B cell (primary cell): ENCODE results near the gene ANKRD44. TPM values are rescaled to one million over a fixed set of nuclear protein-coding genes. Genes with fewer than 3 reads are reported as not detected.

ENCODE experiments used
- ATAC-seq: fragments of 200-7000 bp; cut with Tn5 transposase; one replicate; pipeline ENCODE4 v1.10.0; 2021; ENCODE audit warnings: low read depth, mild to moderate bottlenecking, moderate number of reproducible peaks, moderate library complexity
- CTCF ChIA-PET: fragments of 350-600 bp; sonication (Branson Sonifier 250); formaldehyde crosslinking; loops from one replicate; lab custom pipeline; 2021; ENCODE audit warnings: antibody characterized with exemption, inconsistent platforms; lab: Charles Lee
- POLR2A ChIA-PET: fragments of 350-600 bp; sonication (Branson Sonifier 250); formaldehyde crosslinking; loops from one replicate; lab custom pipeline; 2021; ENCODE audit warnings: antibody characterized with exemption; lab: Charles Lee
- DNase-seq: peaks from one replicate; pipeline ENCODE4 v3.0.0; 2013
- H2AFZ ChIP-seq: 2 replicates; pipeline ENCODE4 v1.6.1; 2012; ENCODE audit warnings: mild to moderate bottlenecking, low read depth, low read length; ENCODE audit not compliant: insufficient read depth, poor library complexity, severe bottlenecking
- H3K27ac ChIP-seq, 2 donors: 1 replicate in 1 of 2; 2 replicates in 1 of 2; pipeline ENCODE4 v1.5.1; 2012 to 2013; ENCODE audit warnings: low read length in 2 of 2, mild to moderate bottlenecking in 2 of 2, moderate library complexity in 1 of 2
- H3K27me3 ChIP-seq, 4 experiments: fragments of 200-600 bp in 1 of 4; sonication (generic) in 1 of 4; replicated peaks in 1 of 4; 1 replicate in 2 of 4; 2 replicates in 2 of 4; pipeline versions ENCODE4 v1.6.1 to v1.7.0; 2013 to 2016; ENCODE audit warnings: low read length in 3 of 4, mild to moderate bottlenecking in 2 of 4, mixed read lengths in 1 of 4, moderate library complexity in 1 of 4; ENCODE audit not compliant: insufficient read depth in 4 of 4, control insufficient read depth in 3 of 4; ENCODE audit errors: control extremely low read depth in 1 of 4
- H3K36me3 ChIP-seq, 2 experiments: replicated peaks in 1 of 2; 1 replicate in 1 of 2; 2 replicates in 1 of 2; pipeline versions ENCODE4 v1.6.1 to v1.7.1; 2013; ENCODE audit warnings: low read length in 1 of 2; ENCODE audit not compliant: insufficient read depth in 2 of 2, control insufficient read depth in 1 of 2; ENCODE audit errors: control extremely low read depth in 1 of 2, extremely low read depth in 1 of 2
- H3K4me1 ChIP-seq, 2 donors: fragments of 200-600 bp in 1 of 2; sonication (generic) in 1 of 2; 1 replicate in 1 of 2; 2 replicates in 1 of 2; pipeline versions ENCODE4 v1.5.1 to v1.6.1; 2013 to 2017; ENCODE audit warnings: low read length in 2 of 2; ENCODE audit not compliant: control insufficient read depth in 2 of 2, insufficient read depth in 2 of 2
- H3K4me2 ChIP-seq: replicated peaks from 2 replicates; pipeline ENCODE3; 2012; ENCODE audit warnings: mild to moderate bottlenecking, low read depth, low read length; ENCODE audit not compliant: poor library complexity, severe bottlenecking
- H3K4me3 ChIP-seq, 5 experiments: fragments of 200-600 bp in 1 of 5; sonication (generic) in 1 of 5; 1 replicate in 3 of 5; 2 replicates in 2 of 5; pipeline versions ENCODE4 v1.5.1 to v1.7.0; 2011 to 2016; ENCODE audit warnings: low read length in 4 of 5, mild to moderate bottlenecking in 4 of 5, low read depth in 2 of 5, control low read depth in 1 of 5, moderate library complexity in 1 of 5; ENCODE audit not compliant: insufficient read depth in 1 of 5; ENCODE audit errors: control extremely low read depth in 1 of 5, extremely low read depth in 1 of 5
- H3K79me2 ChIP-seq: fragments of 200-600 bp; sonication (generic); one replicate; pipeline ENCODE4 v1.6.0; 2016; ENCODE audit warnings: low read length; ENCODE audit not compliant: control insufficient read depth, insufficient read depth
- H3K9ac ChIP-seq: fragments of 200-600 bp; sonication (generic); 2 replicates; pipeline ENCODE4 v1.6.1; 2017; ENCODE audit warnings: mild to moderate bottlenecking, low read length, moderate library complexity
- H3K9me3 ChIP-seq, 3 donors: one replicate each; pipeline versions ENCODE4 v1.6.1 to v1.7.1; 2013; ENCODE audit warnings: low read length in 2 of 3; ENCODE audit not compliant: control insufficient read depth in 2 of 3, insufficient read depth in 1 of 3; ENCODE audit errors: control extremely low read depth in 1 of 3
- H4K20me1 ChIP-seq: 2 replicates; pipeline ENCODE4 v1.6.0; 2012; ENCODE audit warnings: mild to moderate bottlenecking, low read length; ENCODE audit not compliant: insufficient read depth, control insufficient read depth, poor library complexity, severe bottlenecking
- H3K27ac Mint-ChIP-seq: one replicate; pipeline ENCODE4 v1.8.0; 2021; ENCODE audit warnings: mixed read lengths
- H3K27me3 Mint-ChIP-seq: one replicate; pipeline ENCODE4 v1.8.0; 2021; ENCODE audit warnings: mixed read lengths
- H3K4me1 Mint-ChIP-seq: one replicate; pipeline ENCODE4 v1.8.0; 2021; ENCODE audit warnings: mixed read lengths
- H3K4me3 Mint-ChIP-seq: one replicate; pipeline ENCODE4 v1.8.0; 2021; ENCODE audit warnings: mixed read lengths
- H3K9me3 Mint-ChIP-seq: one replicate; pipeline ENCODE4 v1.8.0; 2022; ENCODE audit warnings: mixed read lengths; ENCODE audit not compliant: insufficient read depth
- CTCF ChIP-seq: fragments of 200-600 bp; IDR thresholded peaks from one replicate; pipeline ENCODE4 v1.8.0; 2022; ENCODE audit warnings: antibody characterized with exemption, mild to moderate bottlenecking
- EZH2 ChIP-seq: IDR thresholded peaks from 2 replicates; pipeline ENCODE4 v1.6.1; 2012; ENCODE audit warnings: borderline replicate concordance, low read depth, mild to moderate bottlenecking, moderate library complexity, low read length; ENCODE audit not compliant: insufficient read depth, poor library complexity, severe bottlenecking
- whole genome bisulfite sequencing: methylation state at CpG from one replicate; pipeline ENCODE4 v1.1.5; 2013; ENCODE audit warnings: missing lambda C conversion rate; ENCODE audit not compliant: insufficient coverage; 5-methylcytosine and 5-hydroxymethylcytosine counted together
- intact Hi-C: fragments of 100-400 bp; cut with micrococcal nuclease; formaldehyde crosslinking; loops from one replicate; pipeline ENCODE4 v1.10.0; 2022
- polyA plus RNA-seq: library from polyadenylated mRNA; depleted of rRNA; stranded (reverse); fragments of >200 nt; gene quantifications from 2 replicates; pipeline ENCODE4 v1.2.3, GENCODE V29; 2012
- total RNA-seq, 2 donors: library from RNA; stranded (reverse); fragments of 120-200 nt in 1 of 2; gene quantifications; 1 replicate in 1 of 2; 2 replicates in 1 of 2; pipeline versions ENCODE4 v1.2.3 to v1.2.4, GENCODE V29; 2013 to 2022

Gene ANKRD44
- total and polyA plus RNA-seq, 2 donors (not counting 1 experiment from before 2014, with no cell fraction given): 92.6 to 457 TPM

- no CpG with 5 or more reads among the region's 2 CpGs for WGBS
These were observed 71.1 kb downstream of the ANKRD44 start for GRCh38 chr2:197239434-197239833.

More at GRCh38 chr2:197239434-197239833, 71.1 kb downstream of the ANKRD44 start:
- ChIA-PET POLR2A (interaction anchor here (0.5 kb wide), 1 partner anchor 21 kb away, joined by 5 read pairs; no protein-coding TSS in a partner anchor), CTCF (interaction anchor here (0.6 to 1.1 kb wide), 3 partner anchors 34 to 123 kb away, joined by 3 to 5 read pairs (median 3); no protein-coding TSS in a partner anchor)
- Histone ChIP-seq H4K20me1 (peaks cover 60% of the 10 kb centered on the region), H3K4me1 (peaks cover 78 to 85% of the 10 kb centered on the region in 2 donors), H3K27me3 (no peaks in the 10 kb centered on the region), H3K9ac (peak overlapping the region; percentile 31), H3K4me3 (peak overlapping the region in 4 of 5 experiments; percentile 1 to 30 (median 19)), H3K36me3 (peaks cover 4 to 6% of the 10 kb centered on the region in 2 experiments), H3K4me2 (peak overlapping the region; percentile 67), H3K9me3 (peaks cover 0 to 3% (median 0%) of the 10 kb centered on the region in 3 donors), H3K79me2 (peaks cover 99% of the 10 kb centered on the region), H3K27ac (peak overlapping the region; percentile 47 to 77), H2AFZ (no peak overlapping the region)
- ATAC-seq (peak; percentile 36), DNase-seq (peak; percentile 35)
- no peak for TF ChIP-seq CTCF
- no peak for TF ChIP-seq EZH2
- H3K27me3 Mint-ChIP-seq: no peaks in the 10 kb centered on the region
- H3K9me3 Mint-ChIP-seq: no peaks in the 10 kb centered on the region
- peaks cover 85% of the 10 kb centered on the region for H3K4me1 Mint-ChIP-seq
- intact Hi-C loops: no loop called here
- peak overlapping the region; percentile 74 for H3K4me3 Mint-ChIP-seq
- H3K27ac Mint-ChIP-seq: peak overlapping the region; percentile 77
